ENCODE measurements around the gene NBAS.

DNA sequence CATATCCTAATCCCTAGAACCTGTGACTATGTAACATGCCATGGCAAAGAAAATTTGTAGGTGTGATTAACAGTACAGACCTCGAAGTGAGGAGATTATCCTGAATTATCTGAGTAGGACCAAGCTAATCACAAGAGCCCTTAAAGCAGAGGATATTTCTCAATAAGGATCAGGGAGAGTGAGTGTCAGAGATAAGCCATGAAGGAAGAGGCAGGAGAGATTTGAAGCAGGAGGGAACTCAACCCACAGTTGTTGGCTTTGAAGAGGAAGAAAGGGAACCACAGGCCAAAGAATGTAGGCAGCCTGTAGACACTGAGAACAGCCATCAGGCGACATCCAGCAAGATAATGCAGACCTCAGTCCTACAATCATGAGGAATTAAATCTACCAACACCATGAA lies 229.3 kb downstream of the NBAS start:
- TF ChIP-seq POLR2AphosphoS5 (IDR thresholded peaks at IDR 0.05; ENCODE audit: borderline replicate concordance, low read depth, low read length), result no peak
- TF ChIP-seq EZH2 (IDR thresholded peaks at IDR 0.05), result no peak

Data from SK-N-MC (cell line).